ENCODE results near the gene ANKRD10. TPM values are rescaled to one million over a fixed set of nuclear protein-coding genes. Genes with fewer than 3 reads are reported as not detected.
"Not testable (repeated sequence)": the region's sequence is repeated elsewhere in the genome, so short reads cannot be mapped to it uniquely, and the experiment has no call there.

Gene ANKRD10
- total RNA-seq, result 50.6 and 64.0 TPM in 2 replicates

GRCh38 chr13:110915057-110915873, at the start of gene ANKRD10:
ANKRD10 (minus strand) TSS chr13:110915069; CDS start chr13:110914934, 135 bp downstream.
- DNase-seq (ENCODE audit: low read depth in 2 of 2), result peak; percentile 96 to 99

GRCh38 chr13:110964229-110965037, 49.6 kb upstream of the ANKRD10 start:
- no peak for DNase-seq (ENCODE audit: low read depth in 2 of 2)

GRCh38 chr13:110963554-110963970, 48.7 kb upstream of the ANKRD10 start:
- no peak for DNase-seq (ENCODE audit: low read depth in 2 of 2)

GRCh38 chr13:110961959-110962358, 47.1 kb upstream of the ANKRD10 start:
- DNase-seq (ENCODE audit: low read depth in 2 of 2), result no peak

- DNase-seq (ENCODE audit: low read depth in 2 of 2), result no peak
These were observed 45.3 kb upstream of the ANKRD10 start for GRCh38 chr13:110960204-110960603.

- no peak for DNase-seq (ENCODE audit: low read depth in 2 of 2)
These were observed 43.1 kb upstream of the ANKRD10 start for GRCh38 chr13:110957931-110958330.

GRCh38 chr13:110957181-110957884, 42.5 kb upstream of the ANKRD10 start:
- no peak for DNase-seq (ENCODE audit: low read depth in 2 of 2)

- DNase-seq (ENCODE audit: low read depth in 2 of 2), result not testable (repeated sequence)
These were observed 41.3 kb upstream of the ANKRD10 start for GRCh38 chr13:110956216-110956615.

- not testable (repeated sequence) for DNase-seq (ENCODE audit: low read depth in 2 of 2)
These were observed 40.7 kb upstream of the ANKRD10 start for GRCh38 chr13:110955608-110956007.

GRCh38 chr13:110955072-110955503, 40.2 kb upstream of the ANKRD10 start:
- peak; percentile 73 to 95 for DNase-seq (ENCODE audit: low read depth in 2 of 2)

- DNase-seq (ENCODE audit: low read depth in 2 of 2), result not testable (repeated sequence)
These were observed 39.7 kb upstream of the ANKRD10 start for GRCh38 chr13:110954533-110954920.

GRCh38 chr13:110953833-110954532, 39.1 kb upstream of the ANKRD10 start:
- DNase-seq (ENCODE audit: low read depth in 2 of 2), result no peak

- DNase-seq (ENCODE audit: low read depth in 2 of 2), result no peak
These were observed 38.5 kb upstream of the ANKRD10 start for GRCh38 chr13:110953416-110953815.

- DNase-seq (ENCODE audit: low read depth in 2 of 2), result not testable (repeated sequence)
These were observed 37.3 kb upstream of the ANKRD10 start for GRCh38 chr13:110952135-110952534.

- no peak for DNase-seq (ENCODE audit: low read depth in 2 of 2)
These were observed 36.1 kb upstream of the ANKRD10 start for GRCh38 chr13:110950819-110951570.

GRCh38 chr13:110950356-110950755, 35.5 kb upstream of the ANKRD10 start:
- no peak for DNase-seq (ENCODE audit: low read depth in 2 of 2)

- DNase-seq (ENCODE audit: low read depth in 2 of 2), result no peak
These were observed 34.8 kb upstream of the ANKRD10 start for GRCh38 chr13:110949628-110950027.

GRCh38 chr13:110949116-110949515, 34.2 kb upstream of the ANKRD10 start:
- no peak for DNase-seq (ENCODE audit: low read depth in 2 of 2)

GRCh38 chr13:110947338-110947737, 32.5 kb upstream of the ANKRD10 start:
- DNase-seq (ENCODE audit: low read depth in 2 of 2), result not testable (repeated sequence)

- DNase-seq (ENCODE audit: low read depth in 2 of 2), result no peak
These were observed 31.2 kb upstream of the ANKRD10 start for GRCh38 chr13:110945928-110946570.
